A549 treated with dexamethasone at 1 μM for 4 hours (cell line): ENCODE measurements around the gene PCDHA8. TPM values are rescaled to one million over a fixed set of nuclear protein-coding genes. Genes with fewer than 3 reads are reported as not detected.

Experiments used
- total RNA-seq: library from RNA; stranded (reverse); fragments of 200-300 nt; extraction: Qiagen RNA extraction; gene quantifications from 5 replicates; pipeline ENCODE4 v1.2.3, GENCODE V29; 2022

PCDHA8 gene, protein sequence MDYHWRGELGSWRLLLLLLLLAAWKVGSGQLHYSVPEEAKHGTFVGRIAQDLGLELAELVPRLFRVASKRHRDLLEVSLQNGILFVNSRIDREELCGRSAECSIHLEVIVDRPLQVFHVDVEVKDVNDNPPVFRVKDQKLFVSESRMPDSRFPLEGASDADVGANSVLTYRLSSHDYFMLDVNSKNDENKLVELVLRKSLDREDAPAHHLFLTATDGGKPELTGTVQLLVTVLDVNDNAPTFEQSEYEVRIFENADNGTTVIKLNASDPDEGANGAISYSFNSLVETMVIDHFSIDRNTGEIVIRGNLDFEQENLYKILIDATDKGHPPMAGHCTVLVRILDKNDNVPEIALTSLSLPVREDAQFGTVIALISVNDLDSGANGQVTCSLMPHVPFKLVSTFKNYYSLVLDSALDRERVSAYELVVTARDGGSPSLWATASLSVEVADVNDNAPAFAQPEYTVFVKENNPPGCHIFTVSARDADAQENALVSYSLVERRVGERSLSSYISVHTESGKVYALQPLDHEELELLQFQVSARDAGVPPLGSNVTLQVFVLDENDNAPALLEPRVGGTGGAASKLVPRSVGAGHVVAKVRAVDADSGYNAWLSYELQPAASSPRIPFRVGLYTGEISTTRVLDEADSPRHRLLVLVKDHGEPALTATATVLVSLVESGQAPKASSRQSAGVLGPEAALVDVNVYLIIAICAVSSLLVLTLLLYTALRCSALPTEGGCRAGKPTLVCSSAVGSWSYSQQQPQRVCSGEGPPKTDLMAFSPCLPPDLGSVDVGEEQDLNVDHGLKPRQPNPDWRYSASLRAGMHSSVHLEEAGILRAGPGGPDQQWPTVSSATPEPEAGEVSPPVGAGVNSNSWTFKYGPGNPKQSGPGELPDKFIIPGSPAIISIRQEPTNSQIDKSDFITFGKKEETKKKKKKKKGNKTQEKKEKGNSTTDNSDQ
- 0.03 to 0.06 TPM (median 0.04 TPM) in 5 replicates for total RNA-seq

DNA sequence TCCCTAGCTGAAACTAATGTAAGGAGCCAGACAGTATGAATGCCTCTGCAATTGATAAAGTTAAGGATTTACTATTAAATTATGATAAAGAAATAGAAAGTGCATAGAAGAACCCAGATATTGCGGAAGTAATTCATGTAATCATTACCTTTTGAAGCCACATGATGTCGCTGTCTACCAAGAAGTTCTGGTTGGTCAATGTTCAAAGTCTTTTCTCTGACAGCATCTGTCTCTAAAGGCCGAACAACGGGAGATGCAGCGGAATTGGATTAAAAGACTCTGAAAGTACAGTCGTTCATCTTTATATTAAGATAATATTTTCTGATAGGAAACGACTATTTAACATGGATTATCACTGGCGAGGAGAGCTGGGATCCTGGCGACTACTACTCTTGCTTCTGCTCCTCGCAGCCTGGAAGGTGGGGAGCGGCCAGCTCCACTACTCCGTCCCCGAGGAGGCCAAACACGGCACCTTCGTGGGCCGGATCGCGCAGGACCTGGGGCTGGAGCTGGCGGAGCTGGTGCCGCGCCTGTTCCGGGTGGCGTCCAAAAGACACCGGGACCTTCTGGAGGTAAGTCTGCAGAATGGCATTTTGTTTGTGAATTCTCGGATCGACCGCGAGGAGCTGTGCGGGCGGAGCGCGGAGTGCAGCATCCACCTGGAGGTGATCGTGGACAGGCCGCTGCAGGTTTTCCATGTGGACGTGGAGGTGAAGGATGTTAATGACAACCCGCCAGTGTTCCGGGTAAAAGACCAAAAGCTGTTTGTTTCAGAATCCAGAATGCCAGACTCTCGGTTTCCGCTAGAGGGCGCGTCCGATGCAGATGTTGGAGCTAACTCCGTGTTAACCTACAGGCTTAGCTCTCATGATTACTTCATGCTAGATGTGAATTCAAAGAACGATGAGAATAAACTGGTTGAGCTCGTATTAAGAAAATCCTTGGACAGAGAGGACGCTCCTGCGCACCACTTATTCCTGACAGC is at the start of gene PCDHA8:
PCDHA8 (plus strand) TSS at position 210 of the 985 bp plus-strand sequence; CDS start at position 345, 135 bp downstream.

DNA sequence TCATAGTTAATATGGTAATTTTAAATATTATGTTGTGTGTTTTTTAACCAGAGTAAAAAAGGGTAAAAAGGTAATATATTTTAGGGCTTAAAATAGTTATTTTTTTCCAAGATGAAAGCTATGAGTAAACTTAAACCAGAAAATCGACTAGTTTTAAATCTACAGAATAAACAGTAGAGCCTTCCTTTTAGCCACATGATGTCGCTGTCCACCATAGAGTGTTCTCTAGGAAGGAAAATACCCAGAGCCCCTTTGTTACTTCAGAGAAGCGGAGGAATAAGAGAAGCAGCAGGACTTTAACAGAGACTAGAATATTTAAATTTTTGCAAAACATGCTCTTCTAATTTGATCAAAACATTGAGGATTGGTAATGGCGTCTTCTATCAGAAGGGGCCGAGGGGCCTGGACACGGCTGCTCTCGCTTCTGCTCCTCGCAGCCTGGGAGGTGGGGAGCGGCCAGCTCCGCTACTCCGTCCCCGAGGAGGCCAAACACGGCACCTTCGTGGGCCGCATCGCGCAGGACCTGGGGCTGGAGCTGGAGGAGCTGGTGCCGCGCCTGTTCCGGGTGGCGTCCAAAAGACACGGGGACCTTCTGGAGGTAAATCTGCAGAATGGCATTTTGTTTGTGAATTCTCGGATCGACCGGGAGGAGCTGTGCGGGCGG is 46.3 kb upstream of the PCDHA8 start, which contains the start of gene PCDHA2:
PCDHA2 (plus strand) TSS at position 258 of the 664 bp plus-strand sequence.

DNA sequence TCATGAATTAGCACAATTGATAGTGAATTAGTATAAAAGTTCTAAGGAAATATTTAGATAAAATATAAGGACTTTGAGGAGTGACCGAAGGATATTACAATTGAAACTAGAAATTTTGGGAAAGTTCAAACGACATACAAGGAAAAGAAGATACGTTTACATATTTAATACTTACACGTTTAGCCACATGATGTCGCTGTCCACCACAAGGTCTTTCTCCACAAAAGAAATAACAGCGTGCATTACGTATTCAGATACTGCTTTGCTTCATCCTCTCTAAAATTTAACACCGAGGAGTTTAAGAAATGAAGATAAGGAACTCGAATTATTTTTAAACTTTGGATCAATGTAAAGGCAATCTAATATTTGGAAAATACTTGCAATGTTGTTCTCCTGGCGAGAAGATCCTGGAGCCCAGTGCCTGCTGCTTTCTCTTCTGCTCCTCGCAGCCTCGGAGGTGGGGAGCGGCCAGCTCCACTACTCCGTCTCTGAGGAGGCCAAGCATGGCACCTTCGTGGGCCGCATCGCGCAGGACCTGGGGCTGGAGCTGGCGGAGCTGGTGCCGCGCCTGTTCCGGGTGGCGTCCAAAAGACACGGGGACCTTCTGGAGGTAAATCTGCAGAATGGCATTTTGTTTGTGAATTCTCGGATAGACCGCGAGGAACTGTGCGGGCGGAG is 40.0 kb upstream of the PCDHA8 start, which contains the start of gene PCDHA3:
PCDHA3 (plus strand) TSS at position 242 of the 678 bp plus-strand sequence.

DNA sequence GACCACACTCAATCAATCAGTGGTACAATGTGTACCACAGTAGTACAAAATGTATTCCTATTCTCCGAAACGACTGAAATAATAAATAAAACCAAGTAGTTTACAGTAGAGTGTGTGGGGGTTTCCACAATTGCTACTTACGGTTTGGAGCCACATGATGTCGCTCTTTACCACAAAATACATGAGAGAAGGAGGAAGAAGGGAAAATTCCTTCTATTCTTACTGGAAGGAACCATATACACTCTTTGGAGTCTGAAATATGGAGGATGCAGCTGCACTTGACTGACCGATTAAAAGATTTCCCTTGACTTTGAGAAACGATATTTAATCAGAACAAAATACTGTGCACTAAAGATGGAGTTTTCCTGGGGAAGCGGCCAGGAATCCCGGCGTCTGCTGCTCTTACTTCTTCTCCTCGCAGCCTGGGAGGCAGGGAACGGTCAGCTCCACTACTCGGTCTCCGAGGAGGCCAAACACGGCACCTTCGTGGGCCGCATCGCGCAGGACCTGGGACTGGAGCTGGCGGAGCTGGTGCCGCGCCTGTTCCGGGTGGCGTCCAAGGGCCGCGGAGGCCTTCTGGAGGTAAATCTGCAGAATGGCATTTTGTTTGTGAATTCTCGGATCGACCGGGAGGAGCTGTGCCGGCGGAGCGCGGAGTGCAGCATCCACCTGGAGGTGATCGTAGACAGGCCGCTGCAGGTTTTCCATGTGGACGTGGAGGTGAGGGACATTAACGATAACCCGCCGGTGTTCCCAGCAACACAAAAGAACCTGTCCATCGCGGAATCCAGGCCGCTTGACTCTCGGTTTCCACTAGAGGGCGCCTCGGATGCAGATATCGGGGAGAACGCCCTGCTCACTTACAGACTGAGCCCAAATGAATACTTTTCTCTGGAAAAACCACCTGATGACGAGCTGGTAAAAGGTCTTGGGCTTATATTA is 33.9 kb upstream of the PCDHA8 start, which contains the start of gene PCDHA4:
PCDHA4 (plus strand) TSS at position 235 of the 942 bp plus-strand sequence.

DNA sequence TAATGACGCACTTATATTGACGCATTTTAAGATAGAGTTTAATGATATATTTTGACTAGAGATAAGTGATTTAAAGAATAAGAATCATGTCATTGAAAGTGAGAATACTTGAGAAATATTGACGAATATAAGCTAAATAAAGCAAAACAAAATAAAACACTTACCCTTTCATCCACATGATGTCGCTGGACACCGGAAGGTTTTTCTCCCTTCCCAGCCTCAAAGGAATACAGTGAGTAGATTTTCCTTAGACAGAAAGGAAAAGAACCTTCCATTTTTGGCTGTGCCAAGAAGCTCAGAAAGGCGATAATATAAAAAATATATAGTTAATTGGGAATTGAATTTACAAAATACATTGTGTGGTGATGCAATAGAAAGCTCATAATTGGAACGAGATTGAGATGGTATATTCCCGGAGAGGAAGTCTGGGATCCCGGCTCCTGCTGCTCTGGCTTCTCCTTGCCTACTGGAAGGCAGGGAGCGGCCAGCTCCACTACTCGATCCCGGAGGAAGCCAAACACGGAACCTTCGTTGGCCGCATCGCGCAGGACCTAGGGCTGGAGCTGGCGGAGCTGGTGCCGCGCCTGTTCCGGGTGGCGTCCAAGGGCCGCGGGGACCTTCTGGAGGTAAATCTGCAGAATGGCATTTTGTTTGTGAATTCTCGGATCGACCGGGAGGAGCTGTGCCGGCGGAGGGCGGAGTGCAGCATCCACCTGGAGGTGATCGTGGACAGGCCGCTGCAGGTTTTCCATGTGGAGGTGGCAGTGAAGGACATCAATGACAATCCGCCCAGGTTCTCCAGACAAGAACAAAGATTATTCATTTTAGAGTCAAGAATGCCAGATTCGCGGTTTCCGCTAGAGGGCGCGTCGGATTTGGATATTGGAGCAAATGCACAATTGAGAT is 19.4 kb upstream of the PCDHA8 start, which contains the start of gene PCDHA5:
PCDHA5 (plus strand) TSS at position 239 of the 906 bp plus-strand sequence.

DNA sequence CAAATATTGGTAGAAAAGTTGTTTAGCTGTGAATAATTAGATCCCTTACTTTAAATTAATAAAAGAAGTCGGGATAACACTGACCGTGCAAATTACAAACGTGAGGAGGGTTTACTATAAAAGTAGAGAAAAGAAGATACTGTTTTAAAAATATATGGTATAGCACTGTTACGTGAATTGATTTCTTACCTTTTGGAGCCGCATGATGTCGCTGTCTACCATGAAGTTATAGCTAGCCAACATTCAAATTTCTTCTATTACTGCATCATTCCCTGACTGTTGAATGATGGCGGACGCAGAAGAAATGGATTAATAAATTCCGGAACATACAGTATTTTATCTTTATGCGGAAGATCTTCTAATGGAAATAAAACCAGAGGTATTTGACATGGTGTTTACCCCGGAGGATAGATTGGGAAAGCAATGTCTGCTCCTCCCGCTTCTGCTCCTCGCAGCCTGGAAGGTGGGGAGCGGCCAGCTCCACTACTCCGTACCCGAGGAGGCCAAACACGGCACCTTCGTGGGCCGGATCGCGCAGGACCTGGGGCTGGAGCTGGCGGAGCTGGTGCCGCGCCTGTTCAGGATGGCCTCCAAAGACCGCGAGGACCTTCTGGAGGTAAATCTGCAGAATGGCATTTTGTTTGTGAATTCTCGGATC is 13.2 kb upstream of the PCDHA8 start, which contains the start of gene PCDHA6:
PCDHA6 (plus strand) TSS at position 257 of the 658 bp plus-strand sequence; CDS start at position 389, 132 bp downstream.

DNA sequence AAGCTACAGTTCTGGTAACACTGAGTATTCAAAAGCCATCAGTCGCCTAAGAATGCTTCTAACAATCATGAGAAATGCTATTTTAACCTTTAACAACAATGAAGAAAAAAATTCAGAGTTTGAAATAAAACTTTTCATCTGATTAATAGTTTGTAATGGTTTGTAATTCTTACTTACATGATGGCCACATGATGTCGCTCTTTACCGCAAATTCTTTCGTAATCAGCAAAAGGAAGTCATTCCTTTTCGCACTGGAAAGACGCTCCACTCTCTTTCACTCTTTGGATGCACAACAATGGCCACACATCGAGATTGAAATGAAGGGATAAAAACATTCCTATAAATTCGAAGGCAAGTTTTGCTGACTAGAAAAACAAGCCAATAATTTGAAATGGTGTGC is 7.0 kb upstream of the PCDHA8 start, which contains the start of gene PCDHA7:
PCDHA7 (plus strand) TSS at position 277 of the 400 bp plus-strand sequence; CDS start at position 392, 115 bp downstream.

DNA sequence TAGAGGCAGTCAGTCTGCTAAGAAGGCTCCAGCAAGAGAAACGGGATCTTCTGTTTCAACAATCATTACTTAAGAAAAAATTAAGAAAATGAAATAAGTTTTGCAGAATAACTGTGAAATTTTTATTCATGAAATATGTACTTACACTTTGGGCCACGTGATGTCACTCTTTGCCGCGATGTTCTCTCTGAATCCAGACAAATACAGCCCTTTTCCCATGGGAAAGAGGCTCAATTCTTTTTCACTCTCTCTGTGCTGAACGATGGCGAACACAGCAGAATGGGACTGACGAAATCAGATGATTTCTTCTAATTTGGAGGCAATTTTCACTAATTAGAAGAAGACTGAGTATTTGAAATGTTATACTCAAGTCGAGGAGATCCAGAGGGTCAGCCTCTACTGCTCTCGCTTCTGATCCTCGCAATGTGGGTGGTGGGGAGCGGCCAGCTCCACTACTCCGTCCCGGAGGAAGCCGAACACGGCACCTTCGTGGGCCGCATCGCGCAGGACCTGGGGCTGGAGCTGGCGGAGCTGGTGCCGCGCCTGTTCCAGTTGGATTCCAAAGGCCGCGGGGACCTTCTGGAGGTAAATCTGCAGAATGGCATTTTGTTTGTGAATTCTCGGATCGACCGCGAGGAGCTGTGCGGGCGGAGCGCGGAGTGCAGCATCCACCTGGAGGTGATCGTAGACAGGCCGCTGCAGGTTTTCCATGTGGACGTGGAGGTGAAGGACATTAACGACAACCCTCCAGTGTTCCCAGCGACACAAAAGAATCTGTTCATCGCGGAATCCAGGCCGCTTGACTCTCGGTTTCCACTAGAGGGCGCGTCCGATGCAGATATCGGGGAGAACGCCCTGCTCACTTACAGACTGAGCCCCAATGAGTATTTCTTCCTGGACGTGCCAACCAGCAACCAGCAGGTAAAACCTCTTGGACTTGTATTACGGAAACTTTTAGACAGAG is 7.4 kb downstream of the PCDHA8 start, which contains the start of gene PCDHA9:
PCDHA9 (plus strand) TSS at position 244 of the 964 bp plus-strand sequence; CDS start at position 358, 114 bp downstream.

DNA sequence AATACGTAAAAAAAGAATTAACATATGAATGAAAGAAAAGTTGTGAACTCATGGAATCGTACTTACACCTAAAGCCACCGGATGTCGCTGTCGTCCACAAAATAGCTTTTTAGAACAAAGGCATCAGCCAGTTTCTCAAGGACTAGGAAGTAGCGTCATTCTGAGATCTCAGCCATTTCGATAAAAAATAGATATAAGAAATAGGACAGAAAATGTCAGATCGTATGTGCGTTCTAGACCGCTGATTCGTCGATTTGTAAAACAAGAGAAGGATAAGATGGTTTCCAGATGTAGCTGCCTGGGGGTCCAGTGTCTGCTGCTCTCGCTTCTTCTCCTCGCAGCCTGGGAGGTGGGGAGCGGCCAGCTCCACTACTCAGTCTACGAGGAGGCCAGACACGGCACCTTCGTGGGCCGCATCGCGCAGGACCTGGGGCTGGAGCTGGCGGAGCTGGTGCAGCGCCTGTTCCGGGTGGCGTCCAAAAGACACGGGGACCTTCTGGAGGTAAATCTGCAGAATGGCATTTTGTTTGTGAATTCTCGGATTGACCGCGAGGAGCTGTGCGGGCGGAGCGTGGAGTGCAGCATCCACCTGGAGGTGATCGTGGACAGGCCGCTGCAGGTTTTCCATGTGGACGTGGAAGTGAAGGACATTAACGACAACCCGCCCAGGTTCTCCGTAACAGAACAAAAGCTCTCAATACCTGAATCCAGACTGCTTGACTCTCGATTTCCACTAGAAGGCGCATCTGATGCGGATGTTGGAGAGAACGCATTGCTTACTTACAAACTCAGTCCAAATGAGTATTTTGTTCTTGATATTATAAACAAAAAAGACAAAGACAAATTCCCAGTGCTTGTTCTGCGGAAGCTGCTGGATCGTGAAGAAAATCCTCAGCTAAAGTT is 15.0 kb downstream of the PCDHA8 start, which contains the start of gene PCDHA10:
PCDHA10 (plus strand) TSS at position 126 of the 903 bp plus-strand sequence; CDS start at position 278, 152 bp downstream.

DNA sequence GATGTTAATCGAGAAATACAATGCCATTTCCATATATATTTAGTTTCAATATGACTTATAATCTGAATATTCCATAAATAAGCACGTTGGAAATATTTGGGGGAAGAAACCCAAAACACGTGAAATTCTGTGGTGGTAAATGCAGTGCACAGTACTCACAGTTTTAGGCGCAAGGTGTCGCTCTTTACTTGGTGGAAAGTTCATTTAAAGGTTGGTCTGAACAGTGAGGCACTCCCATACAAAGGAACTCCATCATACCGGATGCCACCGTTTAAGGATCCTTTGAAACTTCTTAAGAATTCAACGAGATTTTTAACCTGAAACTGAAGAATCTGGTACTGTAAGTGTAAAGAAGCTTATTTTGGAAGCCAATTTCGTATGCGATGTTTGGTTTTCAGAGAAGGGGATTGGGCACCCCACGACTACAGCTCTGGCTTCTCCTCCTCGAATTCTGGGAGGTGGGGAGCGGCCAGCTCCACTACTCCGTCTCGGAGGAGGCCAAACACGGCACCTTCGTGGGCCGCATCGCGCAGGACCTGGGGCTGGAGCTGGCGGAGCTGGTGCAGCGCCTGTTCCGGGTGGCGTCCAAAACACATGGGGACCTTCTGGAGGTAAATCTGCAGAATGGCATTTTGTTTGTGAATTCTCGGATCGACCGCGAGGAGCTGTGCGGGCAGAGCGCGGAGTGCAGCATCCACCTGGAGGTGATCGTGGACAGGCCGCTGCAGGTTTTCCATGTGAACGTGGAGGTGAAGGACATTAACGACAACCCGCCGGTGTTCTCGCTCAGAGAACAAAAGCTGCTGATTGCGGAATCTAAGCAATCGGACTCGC is 28.0 kb downstream of the PCDHA8 start, which contains the start of gene PCDHA11:
PCDHA11 (plus strand) TSS at position 237 of the 834 bp plus-strand sequence; CDS start at position 384, 147 bp downstream.

DNA sequence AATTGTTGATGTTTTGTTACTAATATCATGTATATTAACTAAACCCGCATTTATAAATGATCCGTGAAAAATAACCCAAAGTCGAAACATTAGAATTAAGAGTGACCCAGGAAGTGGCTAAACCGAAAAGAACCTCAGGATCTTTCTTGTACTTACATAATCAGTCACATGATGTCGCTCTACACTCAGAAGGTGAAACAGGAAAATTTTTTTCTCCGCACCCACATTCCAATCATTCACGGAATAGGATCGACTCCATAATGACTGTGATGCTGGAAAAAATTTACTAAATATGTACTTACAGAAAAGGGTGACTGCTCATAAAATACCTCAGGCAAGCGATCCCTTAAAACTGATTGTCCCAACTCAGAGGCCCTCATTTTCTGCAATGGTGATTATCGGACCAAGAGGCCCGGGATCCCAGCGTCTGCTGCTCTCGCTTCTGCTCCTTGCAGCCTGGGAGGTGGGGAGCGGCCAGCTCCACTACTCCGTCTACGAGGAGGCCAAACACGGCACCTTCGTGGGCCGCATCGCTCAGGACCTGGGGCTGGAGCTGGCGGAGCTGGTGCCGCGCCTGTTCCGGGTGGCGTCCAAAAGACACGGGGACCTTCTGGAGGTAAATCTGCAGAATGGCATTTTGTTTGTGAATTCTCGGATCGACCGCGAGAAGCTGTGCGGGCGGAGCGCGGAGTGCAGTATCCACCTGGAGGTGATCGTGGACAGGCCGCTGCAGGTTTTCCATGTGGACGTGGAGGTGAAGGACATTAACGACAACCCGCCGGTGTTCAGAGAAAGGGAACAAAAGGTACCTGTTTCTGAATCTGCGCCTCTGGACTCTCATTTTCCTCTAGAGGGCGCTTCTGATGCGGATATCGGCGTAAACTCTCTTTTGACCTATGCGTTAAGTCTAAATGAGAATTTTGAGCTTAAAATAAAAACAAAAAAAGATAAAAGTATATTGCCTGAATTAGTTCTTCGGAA is 34.4 kb downstream of the PCDHA8 start, which contains the start of gene PCDHA12:
PCDHA12 (plus strand) TSS at position 224 of the 981 bp plus-strand sequence; CDS start at position 389, 165 bp downstream.

DNA sequence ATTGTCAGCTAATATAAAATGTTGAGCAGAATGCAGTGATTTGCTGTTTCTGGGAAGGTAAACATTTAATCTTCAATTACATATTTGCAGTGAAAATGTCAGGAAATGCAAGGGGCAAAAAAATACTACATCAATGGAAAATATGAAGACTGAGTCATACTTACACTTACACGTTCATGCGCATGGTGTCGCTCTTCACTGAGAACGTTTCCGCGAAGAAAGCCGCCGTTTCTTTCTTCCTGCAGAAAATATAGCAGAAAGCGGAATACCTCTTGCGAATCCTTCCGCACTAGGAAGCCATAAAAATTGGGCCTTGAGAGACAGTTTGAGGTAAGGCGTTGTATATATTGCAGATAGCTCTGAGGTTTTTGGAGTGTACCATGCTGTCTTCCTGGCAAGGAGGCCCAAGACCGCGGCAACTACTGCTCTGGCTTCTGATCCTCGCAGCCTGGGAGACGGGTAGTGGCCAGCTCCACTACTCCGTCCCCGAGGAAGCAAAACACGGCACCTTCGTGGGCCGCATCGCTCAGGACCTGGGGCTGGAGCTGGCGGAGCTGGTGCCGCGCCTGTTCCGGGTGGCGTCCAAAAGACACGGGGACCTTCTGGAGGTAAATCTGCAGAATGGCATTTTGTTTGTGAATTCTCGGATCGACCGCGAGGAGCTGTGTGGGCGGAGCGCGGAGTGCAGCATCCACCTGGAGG is 41.1 kb downstream of the PCDHA8 start, which contains the start of gene PCDHA13:
PCDHA13 (plus strand) TSS at position 236 of the 702 bp plus-strand sequence; CDS start at position 381, 145 bp downstream.

